Type B pancreatic cell (in vitro differentiated cells): Measurements from ENCODE around the gene SLC7A1. TPM values are rescaled to one million over a fixed set of nuclear protein-coding genes. Genes with fewer than 3 reads are reported as not detected.

ENCODE experiments used
- DNase-seq: peaks from one replicate; pipeline ENCODE4 v3.0.0; 2021; ENCODE audit warnings: mixed read lengths; ENCODE audit not compliant: unreplicated experiment; ENCODE audit errors: extremely low spot score
- H3K27ac Mint-ChIP-seq: 2 replicates; pipeline ENCODE4 v1.8.0; 2021; ENCODE audit warnings: mild to moderate bottlenecking, mixed read lengths
- H3K27me3 Mint-ChIP-seq: 2 replicates; pipeline ENCODE4 v1.8.0; 2021; ENCODE audit warnings: mixed read lengths
- H3K36me3 Mint-ChIP-seq: 2 replicates; pipeline ENCODE4 v1.8.0; 2021; ENCODE audit warnings: mixed read lengths
- H3K4me1 Mint-ChIP-seq: one replicate; pipeline ENCODE4 v1.8.0; 2021; ENCODE audit warnings: mixed read lengths; ENCODE audit not compliant: unreplicated experiment
- H3K4me3 Mint-ChIP-seq: 2 replicates; pipeline ENCODE4 v1.8.0; 2021; ENCODE audit warnings: mild to moderate bottlenecking, mixed read lengths
- H3K9me3 Mint-ChIP-seq: 2 replicates; pipeline ENCODE4 v1.8.0; 2021; ENCODE audit warnings: mixed read lengths
- total RNA-seq: library from RNA; stranded (reverse); gene quantifications from 2 replicates; pipeline ENCODE4 v1.2.1, GENCODE V29; 2021; ENCODE audit warnings: low replicate concordance
- TF ChIP-seq, protein P1 (sequence below): fragments of 200-600 bp; sonication (generic); conservative IDR thresholded peaks from 2 replicates; pipeline ENCODE4 v1.5.0; 2021; ENCODE audit warnings: antibody characterized with exemption, mild to moderate bottlenecking

Gene SLC7A1
- total RNA-seq, 1 donor from 2014 or later, result 42.1 TPM

GRCh38 chr13:29509999-29510589 is 85.4 kb downstream of the SLC7A1 start:
- Mint-ChIP-seq H3K27ac (no peak overlapping the region), H3K36me3 (peaks cover 13% of the 10 kb centered on the region), H3K27me3 (no peaks in the 10 kb centered on the region), H3K4me3 (no peak overlapping the region), H3K4me1 (peaks cover 37% of the 10 kb centered on the region), H3K9me3 (no peaks in the 10 kb centered on the region)
- no peak for DNase-seq
- TF ChIP-seq, protein P1, sequence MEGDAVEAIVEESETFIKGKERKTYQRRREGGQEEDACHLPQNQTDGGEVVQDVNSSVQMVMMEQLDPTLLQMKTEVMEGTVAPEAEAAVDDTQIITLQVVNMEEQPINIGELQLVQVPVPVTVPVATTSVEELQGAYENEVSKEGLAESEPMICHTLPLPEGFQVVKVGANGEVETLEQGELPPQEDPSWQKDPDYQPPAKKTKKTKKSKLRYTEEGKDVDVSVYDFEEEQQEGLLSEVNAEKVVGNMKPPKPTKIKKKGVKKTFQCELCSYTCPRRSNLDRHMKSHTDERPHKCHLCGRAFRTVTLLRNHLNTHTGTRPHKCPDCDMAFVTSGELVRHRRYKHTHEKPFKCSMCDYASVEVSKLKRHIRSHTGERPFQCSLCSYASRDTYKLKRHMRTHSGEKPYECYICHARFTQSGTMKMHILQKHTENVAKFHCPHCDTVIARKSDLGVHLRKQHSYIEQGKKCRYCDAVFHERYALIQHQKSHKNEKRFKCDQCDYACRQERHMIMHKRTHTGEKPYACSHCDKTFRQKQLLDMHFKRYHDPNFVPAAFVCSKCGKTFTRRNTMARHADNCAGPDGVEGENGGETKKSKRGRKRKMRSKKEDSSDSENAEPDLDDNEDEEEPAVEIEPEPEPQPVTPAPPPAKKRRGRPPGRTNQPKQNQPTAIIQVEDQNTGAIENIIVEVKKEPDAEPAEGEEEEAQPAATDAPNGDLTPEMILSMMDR, result no peak

DNA sequence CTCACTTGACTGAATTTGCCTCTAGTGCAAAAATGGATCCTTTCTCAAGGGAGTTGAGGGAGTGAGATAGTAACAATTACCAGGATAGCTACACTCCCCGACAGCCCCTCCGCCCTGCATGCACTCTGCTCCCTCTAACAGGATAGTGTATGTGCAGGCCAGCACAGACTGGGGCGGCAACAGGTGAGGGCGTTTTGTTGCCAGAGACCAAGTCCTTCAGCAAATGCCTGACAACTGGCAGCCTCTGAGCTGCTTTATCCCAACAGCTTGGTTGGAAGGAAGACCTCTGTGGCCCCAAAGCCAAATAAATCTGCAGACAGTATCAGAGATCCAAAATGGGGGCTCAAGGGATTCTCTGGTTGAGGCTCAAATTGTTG is 86.6 kb downstream of the SLC7A1 start:
- DNase-seq, result no peak
- H3K9me3 Mint-ChIP-seq, result no peaks in the 10 kb centered on the region
- H3K27ac Mint-ChIP-seq, result peak overlapping the region; percentile 32
- peaks cover 37% of the 10 kb centered on the region for H3K4me1 Mint-ChIP-seq
- H3K36me3 Mint-ChIP-seq, result peaks cover 11% of the 10 kb centered on the region
- TF ChIP-seq, protein P1, result no peak
- no peak overlapping the region for H3K4me3 Mint-ChIP-seq
- no peaks in the 10 kb centered on the region for H3K27me3 Mint-ChIP-seq

- Mint-ChIP-seq H3K4me1 (peaks cover 37% of the 10 kb centered on the region), H3K9me3 (no peaks in the 10 kb centered on the region), H3K4me3 (peak overlapping the region; percentile 39), H3K36me3 (peaks cover 6% of the 10 kb centered on the region), H3K27me3 (peaks cover 4% of the 10 kb centered on the region), H3K27ac (peak overlapping the region; percentile 32)
- TF ChIP-seq, protein P1, result peak; percentile 99
- DNase-seq, result peak; percentile 91
Observed at GRCh38 chr13:29508130-29508875, 87.2 kb downstream of the SLC7A1 start.

DNA sequence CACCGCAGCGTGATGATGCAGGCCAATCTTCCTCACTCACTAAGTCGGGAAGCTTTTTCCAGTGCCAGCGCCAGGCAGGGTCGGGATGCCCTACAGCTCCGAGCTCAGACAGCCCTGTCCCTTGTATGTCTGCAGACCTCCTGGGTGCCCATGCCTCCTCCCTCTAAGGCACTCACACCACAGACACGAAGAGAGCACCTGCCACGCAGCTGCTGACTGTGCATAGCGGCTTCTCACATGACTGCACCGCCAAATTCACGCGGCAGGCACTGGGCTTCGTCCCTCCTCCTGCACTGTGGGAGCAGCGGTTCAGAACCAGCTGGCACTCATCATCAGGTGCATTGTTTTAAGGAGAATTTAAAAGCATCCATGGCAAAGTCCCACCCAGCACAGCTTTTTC is 88.1 kb downstream of the SLC7A1 start:
- TF ChIP-seq, protein P1, result no peak
- Mint-ChIP-seq H3K4me1 (peaks cover 37% of the 10 kb centered on the region), H3K27me3 (peaks cover 11% of the 10 kb centered on the region), H3K27ac (peak overlapping the region; percentile 31), H3K4me3 (no peak overlapping the region), H3K9me3 (no peaks in the 10 kb centered on the region), H3K36me3 (peaks cover 3% of the 10 kb centered on the region)
- DNase-seq, result no peak

GRCh38 chr13:29505950-29506349 is 89.5 kb downstream of the SLC7A1 start:
- Mint-ChIP-seq H3K4me3 (no peak overlapping the region), H3K9me3 (no peaks in the 10 kb centered on the region), H3K36me3 (peaks cover 5% of the 10 kb centered on the region), H3K27me3 (peaks cover 11% of the 10 kb centered on the region), H3K27ac (no peak overlapping the region), H3K4me1 (peaks cover 25% of the 10 kb centered on the region)
- DNase-seq, result no peak
- TF ChIP-seq, protein P1, result no peak
